Testis (tissue), 2 donors: ENCODE data around the gene CDH24.

ENCODE experiments used
- CTCF ChIP-seq, 3 experiments: fragments of 450-650 bp in 2 of 3; fragments of 200-600 bp in 1 of 3; sonication (generic) in 1 of 3; IDR thresholded peaks; one replicate each; pipeline ENCODE4 v1.5.1; 2016 to 2019; ENCODE audit warnings: antibody characterized with exemption in 3 of 3, mild to moderate bottlenecking in 2 of 3, moderate library complexity in 1 of 3
- POLR2A ChIP-seq: fragments of 450-650 bp; IDR thresholded peaks from one replicate; pipeline ENCODE4 v1.6.1; 2017; ENCODE audit warnings: antibody characterized with exemption, mild to moderate bottlenecking, moderate library complexity

GRCh38 chr14:23047034-23047634, 10.2 kb downstream of the CDH24 start:
- TF ChIP-seq CTCF (IDR thresholded peaks at IDR 0.05): no peak
- no peak for TF ChIP-seq POLR2A
